GM12875 (cell line): ENCODE data around the gene C21orf58.
"Not testable (repeated sequence)": the region's sequence is repeated elsewhere in the genome, so short reads cannot be mapped to it uniquely, and the experiment has no call there.

ENCODE experiments used
- H3K4me3 ChIP-seq: one replicate; pipeline ENCODE4 v1.5.1; 2011; ENCODE audit warnings: low read depth, low read length, control low read depth
- TF ChIP-seq, protein P1 (sequence below): IDR thresholded peaks from 2 replicates; pipeline ENCODE4 v1.5.1; 2011; ENCODE audit warnings: low read depth, mild to moderate bottlenecking, control low read depth, inconsistent platforms, low read length, moderate library complexity, borderline replicate concordance; ENCODE audit not compliant: insufficient read depth

C21orf58 gene

DNA sequence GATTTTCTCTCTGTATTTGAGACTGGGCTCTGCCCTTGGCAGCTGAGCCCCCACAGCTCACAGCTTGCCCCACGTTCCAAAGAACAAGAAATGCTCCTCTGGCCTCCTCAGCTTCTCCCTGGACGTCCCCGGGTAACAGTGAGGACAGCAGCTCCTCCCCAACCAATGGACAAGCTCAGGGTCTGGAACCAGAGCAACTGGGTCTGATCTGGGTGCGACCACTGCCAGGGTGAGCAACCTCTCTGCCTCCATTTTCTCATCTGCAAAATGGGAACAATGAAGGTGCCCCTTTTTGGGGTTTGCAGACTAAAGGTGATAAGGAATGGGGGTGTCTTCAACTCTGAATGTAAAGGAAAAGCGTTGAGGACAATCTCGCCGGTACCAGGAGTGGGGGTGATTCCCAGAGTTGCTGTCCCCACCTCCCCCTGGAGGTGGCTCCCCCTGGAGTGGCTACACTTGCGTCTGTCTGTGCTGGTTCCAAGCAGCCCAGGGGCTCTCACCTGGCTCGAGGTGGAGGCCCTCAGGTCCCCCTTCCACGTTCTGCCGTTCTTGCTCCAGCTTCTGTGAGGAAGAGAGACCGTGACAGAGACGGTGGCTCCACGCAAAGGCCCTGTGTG, 6.9 kb downstream of the C21orf58 start:
- no peak overlapping the region for H3K4me3 ChIP-seq
- TF ChIP-seq, protein P1, sequence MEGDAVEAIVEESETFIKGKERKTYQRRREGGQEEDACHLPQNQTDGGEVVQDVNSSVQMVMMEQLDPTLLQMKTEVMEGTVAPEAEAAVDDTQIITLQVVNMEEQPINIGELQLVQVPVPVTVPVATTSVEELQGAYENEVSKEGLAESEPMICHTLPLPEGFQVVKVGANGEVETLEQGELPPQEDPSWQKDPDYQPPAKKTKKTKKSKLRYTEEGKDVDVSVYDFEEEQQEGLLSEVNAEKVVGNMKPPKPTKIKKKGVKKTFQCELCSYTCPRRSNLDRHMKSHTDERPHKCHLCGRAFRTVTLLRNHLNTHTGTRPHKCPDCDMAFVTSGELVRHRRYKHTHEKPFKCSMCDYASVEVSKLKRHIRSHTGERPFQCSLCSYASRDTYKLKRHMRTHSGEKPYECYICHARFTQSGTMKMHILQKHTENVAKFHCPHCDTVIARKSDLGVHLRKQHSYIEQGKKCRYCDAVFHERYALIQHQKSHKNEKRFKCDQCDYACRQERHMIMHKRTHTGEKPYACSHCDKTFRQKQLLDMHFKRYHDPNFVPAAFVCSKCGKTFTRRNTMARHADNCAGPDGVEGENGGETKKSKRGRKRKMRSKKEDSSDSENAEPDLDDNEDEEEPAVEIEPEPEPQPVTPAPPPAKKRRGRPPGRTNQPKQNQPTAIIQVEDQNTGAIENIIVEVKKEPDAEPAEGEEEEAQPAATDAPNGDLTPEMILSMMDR: no peak

DNA sequence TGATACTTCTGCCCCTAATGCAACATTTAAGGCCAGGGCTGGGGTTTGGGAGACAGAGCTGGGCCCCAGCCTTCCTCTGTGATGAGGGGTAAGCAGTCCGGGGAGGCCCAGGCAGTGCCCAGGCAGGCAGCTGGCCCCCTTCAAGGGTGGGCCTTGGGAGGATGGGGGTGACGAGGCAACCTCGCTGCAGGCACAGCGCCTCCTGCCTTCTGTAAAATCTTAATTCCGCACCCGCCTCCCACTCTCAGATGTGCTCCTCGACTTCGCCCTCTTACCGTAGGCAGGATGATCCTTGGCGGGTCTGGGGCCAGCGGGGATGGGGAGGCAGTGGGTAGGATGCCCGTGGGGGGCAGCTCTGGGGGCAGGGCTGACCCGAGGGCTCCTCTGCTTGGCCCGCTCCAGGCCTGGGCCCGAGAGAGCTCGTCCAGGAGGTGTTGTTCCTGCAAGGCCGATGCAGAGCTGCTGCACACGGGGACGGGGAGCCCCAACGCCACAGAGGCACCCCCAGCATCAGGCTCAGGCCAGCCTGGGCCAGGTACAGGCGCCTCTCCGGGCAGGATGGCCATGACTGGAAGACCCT, 9.1 kb downstream of the C21orf58 start:
- no peak overlapping the region for H3K4me3 ChIP-seq
- TF ChIP-seq, protein P1: no peak

DNA sequence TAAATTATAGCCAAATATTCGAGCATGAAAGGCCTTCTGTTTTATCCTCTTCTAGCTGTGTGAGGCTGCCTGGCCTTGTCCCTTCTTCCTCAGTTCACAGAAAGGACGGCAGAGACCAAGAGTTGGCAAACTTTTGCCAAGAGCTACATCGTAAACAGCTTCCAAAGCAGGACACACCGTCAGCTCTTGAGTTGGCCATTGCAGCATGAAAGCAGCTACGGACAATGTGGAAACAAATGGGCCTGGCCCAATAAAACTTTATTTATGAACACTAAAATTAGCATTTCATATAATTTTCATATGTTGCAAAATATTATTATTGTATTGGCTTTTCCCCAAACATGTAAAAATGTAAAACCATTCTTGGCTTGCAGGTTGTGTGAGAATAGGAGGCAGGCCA, 10.7 kb downstream of the C21orf58 start:
- TF ChIP-seq, protein P1: no peak
- no peak overlapping the region for H3K4me3 ChIP-seq

DNA sequence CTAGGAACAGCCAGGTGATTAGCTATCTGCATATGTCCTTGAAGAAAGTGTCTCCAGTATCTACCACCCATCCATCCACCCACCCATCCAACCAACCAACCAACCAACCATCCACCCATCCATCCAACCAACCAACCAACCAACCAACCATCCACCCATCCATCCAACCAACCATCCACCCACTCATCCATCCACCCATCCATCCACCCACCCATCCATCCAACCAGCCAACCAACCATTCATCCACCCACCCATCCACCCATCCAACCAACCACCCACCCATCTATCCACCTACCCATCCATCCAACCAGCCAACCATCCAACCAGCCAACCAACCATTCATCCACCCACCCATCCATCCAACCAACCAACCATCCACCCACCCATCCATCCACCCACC, 12.1 kb downstream of the C21orf58 start:
- H3K4me3 ChIP-seq: no peak overlapping the region
- TF ChIP-seq, protein P1: no peak

DNA sequence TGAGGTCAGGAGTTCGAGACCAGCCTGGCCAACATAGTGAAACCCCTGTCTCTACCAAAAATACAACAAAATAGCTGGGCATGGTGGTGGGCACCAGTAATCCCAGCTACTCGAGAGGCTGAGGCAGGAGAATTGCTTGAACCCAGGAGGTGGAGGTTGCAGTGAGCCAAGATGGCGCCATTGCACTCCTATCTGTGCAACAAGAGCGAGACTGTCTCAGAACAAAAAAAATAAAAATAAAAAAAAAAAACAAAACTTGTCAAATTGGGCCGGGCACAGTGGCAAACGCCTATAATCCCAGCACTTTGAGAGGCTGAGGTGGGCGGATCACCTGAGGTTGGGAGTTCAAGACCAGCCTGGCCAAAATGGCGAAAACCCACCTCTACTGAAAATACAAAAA, 13.4 kb downstream of the C21orf58 start:
- not testable (repeated sequence) for H3K4me3 ChIP-seq

DNA sequence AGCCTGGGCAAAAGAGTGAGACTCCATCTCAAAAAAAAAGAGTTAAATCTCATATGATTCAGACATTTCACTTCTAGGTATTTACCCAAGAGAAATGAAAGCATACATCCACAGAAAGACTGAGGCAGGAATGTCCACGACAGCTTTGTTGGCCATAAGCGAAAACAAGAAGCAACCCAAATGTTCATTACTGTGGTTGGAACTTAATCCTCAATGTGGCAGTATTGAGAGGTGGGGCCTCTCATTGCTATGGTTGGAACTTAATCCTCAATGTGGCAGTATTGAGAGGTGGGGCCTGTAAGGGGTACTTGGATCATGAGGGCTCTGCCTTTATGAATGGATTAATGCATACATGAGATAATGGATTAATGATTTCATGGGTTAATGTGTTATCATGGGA, 15.2 kb downstream of the C21orf58 start:
- H3K4me3 ChIP-seq: no peak overlapping the region

DNA sequence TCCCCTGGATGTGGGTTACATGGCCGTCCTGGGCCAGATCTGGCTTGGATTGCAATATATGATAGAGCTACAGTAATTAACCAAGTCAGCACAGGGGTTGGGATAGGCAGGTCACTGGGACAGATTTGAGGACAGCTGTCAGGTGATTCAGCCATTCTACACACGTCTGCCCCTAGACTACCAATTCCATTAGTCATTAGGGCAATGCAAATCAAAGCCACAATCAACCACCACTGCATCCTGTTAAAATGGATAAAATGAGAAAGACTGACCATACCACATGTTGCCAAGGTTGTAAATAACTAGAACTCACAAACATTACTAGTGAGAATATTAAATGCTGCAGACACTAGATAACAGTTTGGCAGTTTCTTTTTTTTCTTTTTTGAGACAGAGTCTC, 16.0 kb downstream of the C21orf58 start:
- H3K4me3 ChIP-seq: no peak overlapping the region
- TF ChIP-seq, protein P1: no peak

More for the DNA sequence above, 15.2 kb downstream of the C21orf58 start:
- TF ChIP-seq, protein P1: no peak
